KMS-11 (cell line): ENCODE results near the gene ARL15.

Experiments
- H2AFZ ChIP-seq: fragments of 200-600 bp; sonication (generic); 2 replicates; pipeline ENCODE4 v1.6.1; 2016; ENCODE audit warnings: antibody characterized with exemption, mixed run types, low read depth
- H3K27ac ChIP-seq: fragments of 200-600 bp; sonication (generic); 2 replicates; pipeline ENCODE4 v1.6.1; 2016; ENCODE audit warnings: mild to moderate bottlenecking, mixed run types
- H3K27me3 ChIP-seq: fragments of 200-600 bp; sonication (generic); 2 replicates; pipeline ENCODE4 v1.6.1; 2017; ENCODE audit warnings: mild to moderate bottlenecking, low read depth, mixed run types, moderate library complexity; ENCODE audit not compliant: insufficient read depth
- H3K36me3 ChIP-seq: fragments of 200-600 bp; sonication (generic); 2 replicates; pipeline ENCODE4 v1.6.1; 2017; ENCODE audit warnings: mild to moderate bottlenecking, mixed run types; ENCODE audit not compliant: insufficient read depth
- H3K4me1 ChIP-seq: fragments of 200-600 bp; sonication (generic); 2 replicates; pipeline ENCODE4 v1.6.1; 2016; ENCODE audit warnings: mild to moderate bottlenecking, low read depth, mixed run types; ENCODE audit not compliant: poor library complexity, severe bottlenecking
- H3K4me2 ChIP-seq: fragments of 200-600 bp; sonication (generic); 2 replicates; pipeline ENCODE4 v1.7.0; 2016; ENCODE audit warnings: mild to moderate bottlenecking, mixed run types
- H3K4me3 ChIP-seq: fragments of 200-600 bp; sonication (generic); IDR thresholded peaks from 2 replicates; pipeline ENCODE4 v1.6.1; 2017; ENCODE audit warnings: low read depth, low read length, mixed read lengths; ENCODE audit not compliant: insufficient read depth
- H3K79me2 ChIP-seq: fragments of 200-600 bp; sonication (generic); 2 replicates; pipeline ENCODE4 v1.6.1; 2016; ENCODE audit warnings: low read depth, mixed run types; ENCODE audit not compliant: insufficient read depth
- H3K9ac ChIP-seq: fragments of 200-600 bp; sonication (generic); 2 replicates; pipeline ENCODE4 v1.6.1; 2016; ENCODE audit warnings: mild to moderate bottlenecking, mixed run types
- H4K20me1 ChIP-seq: fragments of 200-600 bp; sonication (generic); 2 replicates; pipeline ENCODE4 v1.6.1; 2016; ENCODE audit warnings: mild to moderate bottlenecking, mixed run types; ENCODE audit not compliant: insufficient read depth
- CTCF ChIP-seq: fragments of 200-600 bp; sonication (generic); conservative IDR thresholded peaks from 2 replicates; pipeline ENCODE4 v1.6.1; 2017; ENCODE audit warnings: low read depth, mild to moderate bottlenecking, antibody characterized with exemption, low read length, moderate library complexity, mixed read lengths

ARL15 gene

GRCh38 chr5:54165687-54166086, 144.7 kb downstream of the ARL15 start:
- Histone ChIP-seq H2AFZ (no peak overlapping the region), H3K36me3 (no peaks in the 10 kb centered on the region), H3K9ac (no peak overlapping the region), H4K20me1 (no peaks in the 10 kb centered on the region), H3K27ac (no peak overlapping the region), H3K79me2 (no peaks in the 10 kb centered on the region), H3K4me1 (no peaks in the 10 kb centered on the region), H3K4me2 (no peak overlapping the region), H3K27me3 (no peaks in the 10 kb centered on the region), H3K4me3 (no peak overlapping the region)
- no peak for TF ChIP-seq CTCF

- H3K9ac ChIP-seq, result no peak overlapping the region
- TF ChIP-seq CTCF, result no peak
- H4K20me1 ChIP-seq, result no peaks in the 10 kb centered on the region
- no peaks in the 10 kb centered on the region for H3K27me3 ChIP-seq
- H3K4me1 ChIP-seq, result no peaks in the 10 kb centered on the region
- H3K4me3 ChIP-seq, result no peak overlapping the region
- H3K27ac ChIP-seq, result no peak overlapping the region
- no peak overlapping the region for H3K4me2 ChIP-seq
- H3K79me2 ChIP-seq, result no peaks in the 10 kb centered on the region
- H2AFZ ChIP-seq, result no peak overlapping the region
- no peaks in the 10 kb centered on the region for H3K36me3 ChIP-seq
Measured at GRCh38 chr5:54162184-54162583, 148.2 kb downstream of the ARL15 start.

- H3K79me2 ChIP-seq, result no peaks in the 10 kb centered on the region
- no peaks in the 10 kb centered on the region for H3K4me1 ChIP-seq
- no peak overlapping the region for H3K4me3 ChIP-seq
- H2AFZ ChIP-seq, result no peak overlapping the region
- no peaks in the 10 kb centered on the region for H3K27me3 ChIP-seq
- no peak overlapping the region for H3K4me2 ChIP-seq
- H4K20me1 ChIP-seq, result no peaks in the 10 kb centered on the region
- H3K9ac ChIP-seq, result no peak overlapping the region
- no peak for TF ChIP-seq CTCF
- no peaks in the 10 kb centered on the region for H3K36me3 ChIP-seq
- H3K27ac ChIP-seq, result no peak overlapping the region
Measured at GRCh38 chr5:54160329-54160728, 150.0 kb downstream of the ARL15 start.

GRCh38 chr5:54159893-54160195, 150.5 kb downstream of the ARL15 start:
- Histone ChIP-seq H4K20me1 (no peaks in the 10 kb centered on the region), H3K27ac (no peak overlapping the region), H3K4me2 (no peak overlapping the region), H3K9ac (no peak overlapping the region), H3K27me3 (no peaks in the 10 kb centered on the region), H3K4me3 (no peak overlapping the region), H3K36me3 (no peaks in the 10 kb centered on the region), H3K79me2 (no peaks in the 10 kb centered on the region), H3K4me1 (no peaks in the 10 kb centered on the region), H2AFZ (no peak overlapping the region)
- no peak for TF ChIP-seq CTCF
